Measurements from ENCODE around the gene SEPHS2.

GRCh38 chr16:30407804-30408534, 37.7 kb downstream of the SEPHS2 start:
- TF ChIP-seq MAX (IDR thresholded peaks at IDR 0.05): no peak
- no peak for TF ChIP-seq YY1 (IDR thresholded peaks at IDR 0.05; ENCODE audit: low read depth)
- TF ChIP-seq CEBPB (IDR thresholded peaks at IDR 0.05): no peak
- TF ChIP-seq EP300 (IDR thresholded peaks at IDR 0.05; ENCODE audit: borderline replicate concordance): no peak
- TF ChIP-seq ZBTB7A (IDR thresholded peaks at IDR 0.05; ENCODE audit: low read depth): no peak
